H1 (cell line): Measurements from ENCODE around the gene APOL1. TPM values are rescaled to one million over a fixed set of nuclear protein-coding genes. Genes with fewer than 3 reads are reported as not detected.

ENCODE experiments used
- CTCF ChIA-PET: fragments of 300-600 bp; sonication (Branson Sonifier 250); formaldehyde crosslinking; loops from one replicate; lab custom pipeline; 2021; ENCODE audit not compliant: partially characterized antibody; lab: Charles Lee
- POLR2A ChIA-PET: fragments of 300-600 bp; sonication (Branson Sonifier 250); formaldehyde crosslinking; loops from one replicate; lab custom pipeline; 2021; ENCODE audit warnings: inconsistent platforms; ENCODE audit not compliant: partially characterized antibody; lab: Charles Lee
- DNase-seq, 2 experiments: peaks; one replicate each; pipeline versions ENCODE4 v3.0.0 to v3.0.0-alpha.2; 2010 to 2022; ENCODE audit warnings: low spot score in 2 of 2, low read depth in 1 of 2, mixed read lengths in 1 of 2
- FAIRE-seq: peaks from 2 replicates; lab custom pipeline; 2011; peaks lifted over from hg19 to GRCh38; lab: Jason Lieb, UNC
- H2AFZ ChIP-seq: 2 replicates; pipeline ENCODE4 v1.8.1; 2012; ENCODE audit warnings: low read length, inconsistent platforms
- H2AK5ac ChIP-seq: 2 replicates; pipeline ENCODE4 v1.6.1; 2013; ENCODE audit warnings: low read depth, low read length
- H2BK120ac ChIP-seq: replicated peaks from 2 replicates; pipeline ENCODE3; 2013; ENCODE audit warnings: low read depth, low read length, inconsistent platforms
- H2BK12ac ChIP-seq: 2 replicates; pipeline ENCODE4 v1.6.1; 2013; ENCODE audit warnings: low read depth, low read length
- H2BK15ac ChIP-seq: 2 replicates; pipeline ENCODE4 v1.6.1; 2013; ENCODE audit warnings: low read length
- H2BK20ac ChIP-seq: 2 replicates; pipeline ENCODE4 v1.6.1; 2013; ENCODE audit warnings: low read length
- H2BK5ac ChIP-seq: 2 replicates; pipeline ENCODE4 v1.6.1; 2013; ENCODE audit warnings: low read depth, low read length
- H3K14ac ChIP-seq: 2 replicates; pipeline ENCODE4 v1.6.1; 2013; ENCODE audit warnings: inconsistent platforms; ENCODE audit not compliant: insufficient read length
- H3K18ac ChIP-seq: 2 replicates; pipeline ENCODE4 v1.6.1; 2013; ENCODE audit warnings: low read length; ENCODE audit errors: extremely low read depth
- H3K23ac ChIP-seq: 2 replicates; pipeline ENCODE4 v1.6.1; 2013; ENCODE audit warnings: inconsistent platforms; ENCODE audit not compliant: insufficient read length
- H3K23me2 ChIP-seq: 2 replicates; pipeline ENCODE4 v1.6.1; 2013; ENCODE audit warnings: low read depth, low read length
- H3K27ac ChIP-seq: 2 replicates; pipeline ENCODE4 v1.6.1; 2011; ENCODE audit warnings: low read depth, low read length, inconsistent platforms
- H3K27me3 ChIP-seq, 4 experiments: replicated peaks in 1 of 4; 1 replicate in 1 of 4; 2 replicates in 3 of 4; pipeline versions ENCODE4 v1.6.1 to v1.8.1; 2011 to 2013; ENCODE audit warnings: low read length in 3 of 4, mild to moderate bottlenecking in 3 of 4, inconsistent platforms in 2 of 4, mixed read lengths in 2 of 4, moderate library complexity in 1 of 4; ENCODE audit not compliant: control insufficient read depth in 3 of 4, insufficient read depth in 3 of 4; ENCODE audit errors: extremely low read depth in 1 of 4
- H3K36me3 ChIP-seq, 4 experiments: 2 replicates each; pipeline versions ENCODE4 v1.6.1 to v1.8.1; 2011 to 2013; ENCODE audit warnings: mild to moderate bottlenecking in 4 of 4, low read length in 3 of 4, moderate library complexity in 2 of 4, control low read depth in 1 of 4, inconsistent platforms in 1 of 4; ENCODE audit not compliant: insufficient read depth in 4 of 4, control insufficient read depth in 2 of 4
- H3K4ac ChIP-seq: replicated peaks from 2 replicates; pipeline ENCODE3; 2013; ENCODE audit warnings: low read length, low read depth, mixed read lengths, inconsistent platforms; ENCODE audit not compliant: insufficient read length
- H3K4me1 ChIP-seq, 4 experiments: replicated peaks in 1 of 4; 1 replicate in 1 of 4; 2 replicates in 3 of 4; pipeline versions ENCODE4 v1.6.1 to v1.8.1; 2011 to 2013; ENCODE audit warnings: low read length in 3 of 4, inconsistent platforms in 2 of 4, mixed read lengths in 1 of 4; ENCODE audit not compliant: insufficient read depth in 4 of 4, control insufficient read depth in 3 of 4
- H3K4me2 ChIP-seq, 2 experiments: 2 replicates each; pipeline versions ENCODE4 v1.6.1 to v1.8.1; 2011 to 2013; ENCODE audit warnings: low read depth in 2 of 2, low read length in 2 of 2, control low read depth in 1 of 2, inconsistent platforms in 1 of 2, mild to moderate bottlenecking in 1 of 2; ENCODE audit not compliant: insufficient read depth in 1 of 2
- H3K4me3 ChIP-seq, 4 experiments: fragments of 200-600, 300-600 bp in 1 of 4; sonication (generic), shearing (Covaris generic), sonication (Bioruptor Twin) in 1 of 4; 2 replicates each; pipeline versions ENCODE4 v1.5.1 to v1.8.1; 2011 to 2016; ENCODE audit warnings: low read length in 4 of 4, low read depth in 3 of 4, control low read depth in 2 of 4, inconsistent platforms in 2 of 4, mild to moderate bottlenecking in 2 of 4, mixed read lengths in 1 of 4, moderate library complexity in 1 of 4; ENCODE audit not compliant: insufficient read depth in 2 of 4; ENCODE audit errors: extremely low read depth in 1 of 4
- H3K56ac ChIP-seq: replicated peaks from 2 replicates; pipeline ENCODE3; 2013; ENCODE audit warnings: low read depth, mild to moderate bottlenecking, mixed read lengths, low read length, inconsistent platforms; ENCODE audit not compliant: insufficient read length
- H3K79me1 ChIP-seq: 2 replicates; pipeline ENCODE4 v1.6.1; 2013; ENCODE audit warnings: low read depth, low read length, control low read depth
- H3K79me2 ChIP-seq, 2 experiments: 2 replicates each; pipeline versions ENCODE4 v1.6.1 to v1.8.1; 2012 to 2013; ENCODE audit warnings: low read length in 2 of 2, mild to moderate bottlenecking in 2 of 2, inconsistent platforms in 1 of 2; ENCODE audit not compliant: insufficient read depth in 2 of 2, control insufficient read depth in 1 of 2
- H3K9ac ChIP-seq, 4 experiments: replicated peaks in 1 of 4; 1 replicate in 1 of 4; 2 replicates in 3 of 4; pipeline versions ENCODE4 v1.6.1 to v1.8.1; 2011 to 2013; ENCODE audit warnings: low read depth in 3 of 4, low read length in 3 of 4, control low read depth in 2 of 4, mild to moderate bottlenecking in 2 of 4, moderate library complexity in 2 of 4, inconsistent platforms in 1 of 4; ENCODE audit errors: extremely low read depth in 1 of 4
- H3K9me3 ChIP-seq, 2 experiments: 2 replicates each; pipeline versions ENCODE4 v1.6.1 to v1.8.1; 2012 to 2013; ENCODE audit warnings: mild to moderate bottlenecking in 2 of 2, moderate library complexity in 2 of 2, control low read depth in 1 of 2, inconsistent platforms in 1 of 2, low read depth in 1 of 2, low read length in 1 of 2, mixed read lengths in 1 of 2; ENCODE audit not compliant: insufficient read depth in 2 of 2
- H4K20me1 ChIP-seq, 2 experiments: replicated peaks in 1 of 2; 2 replicates each; pipeline versions ENCODE3 to v1.8.1; 2011 to 2013; ENCODE audit warnings: inconsistent platforms in 2 of 2, low read length in 2 of 2, mild to moderate bottlenecking in 1 of 2; ENCODE audit not compliant: insufficient read depth in 2 of 2, control insufficient read depth in 1 of 2
- H4K5ac ChIP-seq: 2 replicates; pipeline ENCODE4 v1.6.1; 2013; ENCODE audit warnings: low read length, low read depth, mixed read lengths, inconsistent platforms; ENCODE audit not compliant: insufficient read length
- H4K8ac ChIP-seq: 2 replicates; pipeline ENCODE4 v1.8.0; 2013; ENCODE audit warnings: mild to moderate bottlenecking, moderate library complexity, low read length, inconsistent platforms; ENCODE audit not compliant: insufficient read depth; ENCODE audit errors: extremely low read depth
- H4K91ac ChIP-seq: replicated peaks from 2 replicates; pipeline ENCODE3; 2013; ENCODE audit warnings: low read length, mixed read lengths, inconsistent platforms; ENCODE audit not compliant: insufficient read length
- WGBS, 2 experiments: shearing (Covaris generic) in 1 of 2; methylation state at CpG; one replicate each; pipeline versions ENCODE4 v1.1.6 to v1.1.7; 2013 to 2015; ENCODE audit warnings: low lambda C conversion rate in 2 of 2, mixed read lengths in 2 of 2, inconsistent platforms in 1 of 2, low coverage in 1 of 2, missing lambda C conversion rate in 1 of 2; ENCODE audit not compliant: insufficient replicate concordance in 2 of 2, insufficient coverage in 1 of 2, insufficient read length in 1 of 2; ENCODE audit errors: extremely low coverage in 1 of 2, missing lambda C conversion rate in 1 of 2; 5-methylcytosine and 5-hydroxymethylcytosine counted together
- polyA plus RNA-seq, 7 experiments: library from polyadenylated mRNA; depleted of rRNA in 3 of 7; stranded (reverse) in 5 of 7; unstranded in 2 of 7; fragments of >200 nt in 5 of 7; fragments of 200-250 nt in 2 of 7; gene quantifications; 1 replicate in 5 of 7; 2 replicates in 1 of 7; 4 replicates in 1 of 7; pipeline versions ENCODE4 v1.2.1 to v1.2.3, GENCODE V29; 2011 to 2013; ENCODE audit warnings: missing spikeins in 2 of 7, mixed read lengths in 2 of 7
- total RNA-seq: library from RNA; stranded (reverse); fragmentation: NEBNext Ultra II Directional; extraction: Animal tissue kit (Norgen Biotek cat#: 25700); gene quantifications from 2 replicates; pipeline ENCODE4 v1.2.1, GENCODE V29; 2021

APOL1 gene
- total and polyA plus RNA-seq, 2 of the 8 experiments (the other 6 are each of a cell fraction or from before 2014, with no cell fraction given): not detected

DNA sequence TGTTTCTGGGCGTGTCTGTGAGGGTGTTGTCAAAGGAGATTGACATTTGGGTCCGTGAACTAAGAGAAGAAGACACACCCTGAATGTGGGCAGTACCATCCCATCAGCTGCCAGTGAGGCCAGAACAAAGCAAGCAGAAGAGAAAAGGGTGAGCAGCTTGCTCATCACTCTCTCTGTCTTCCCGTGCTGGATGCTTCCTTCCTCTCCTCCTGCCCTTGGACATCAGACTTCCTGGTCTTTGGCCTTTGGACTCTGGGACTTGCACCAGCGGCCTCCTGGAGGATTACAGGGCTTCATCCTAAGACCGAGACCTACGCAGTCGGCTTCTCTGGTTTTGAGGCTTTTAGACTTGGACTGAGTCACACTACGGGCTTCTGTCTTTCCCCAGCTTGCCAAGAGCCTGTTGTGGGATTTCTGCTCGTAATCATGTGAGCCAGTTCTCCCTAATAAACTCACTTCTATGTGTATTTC, 32.4 kb upstream of the APOL1 start:
- Histone ChIP-seq H3K79me1 (no peaks in the 10 kb centered on the region), H3K4ac (no peak overlapping the region), H3K27me3 (peaks cover 0 to 2% (median 0%) of the 10 kb centered on the region in 4 experiments; a peak in 1 of 7 replicates), H3K79me2 (no peaks in the 10 kb centered on the region), H3K23me2 (no peaks in the 10 kb centered on the region), H2BK120ac (no peak overlapping the region), H2BK5ac (no peak overlapping the region), H3K18ac (no peak overlapping the region), H3K36me3 (no peaks in the 10 kb centered on the region), H3K27ac (no peak overlapping the region), H3K23ac (no peak overlapping the region), H4K8ac (no peak overlapping the region), H4K20me1 (no peaks in the 10 kb centered on the region), H3K4me2 (peak overlapping the region; percentile 2 to 40; a peak in 2 of 4 replicates), H2BK20ac (no peak overlapping the region), H2AK5ac (no peak overlapping the region), H2AFZ (peak overlapping the region; percentile 98), H3K14ac (no peak overlapping the region), H3K9me3 (no peaks in the 10 kb centered on the region), H4K5ac (no peak overlapping the region), H3K56ac (no peak overlapping the region), H2BK12ac (no peak overlapping the region), H2BK15ac (no peak overlapping the region), H3K4me3 (no peak overlapping the region; a peak in 1 of 8 replicates), H3K4me1 (peaks cover 0 to 3% (median 0%) of the 10 kb centered on the region in 4 experiments; a peak in 1 of 7 replicates), H4K91ac (no peak overlapping the region), H3K9ac (peak overlapping the region in 1 of 4 experiments; percentile 44; a peak in 1 of 7 replicates)
- WGBS, 2 experiments: 77% methylated on average over 9 of the region's 9 CpGs; no CpG with 5 or more reads in 1 of the 2 experiments
- ChIA-PET CTCF (interaction anchor here (0.6 to 4.0 kb wide), 10 partner anchors 12 to 266 kb away, joined by 3 to 13 read pairs (median 4); partner anchors contain the start of genes APOL2 and APOL4), POLR2A (no interaction called here)
- DNase-seq (no peak), FAIRE-seq (peak; percentile 92)
